Fibroblast of lung (primary cell): ENCODE measurements around the gene AICDA. TPM values are rescaled to one million over a fixed set of nuclear protein-coding genes. Genes with fewer than 3 reads are reported as not detected.

ENCODE experiments used
- DNase-seq, 2 donors: peaks; one replicate each; pipeline versions ENCODE4 v3.0.0 to v3.0.0-alpha.2; 2010; ENCODE audit warnings: low read depth in 2 of 2
- H2AFZ ChIP-seq: 2 replicates; pipeline ENCODE4 v1.5.1; 2012; ENCODE audit warnings: low read length, control low read depth, inconsistent platforms
- H3K27ac ChIP-seq: 2 replicates; pipeline ENCODE4 v1.5.1; 2011; ENCODE audit warnings: low read length, control low read depth; ENCODE audit not compliant: insufficient read depth
- H3K27me3 ChIP-seq: 2 replicates; pipeline ENCODE4 v1.5.1; 2011; ENCODE audit warnings: mild to moderate bottlenecking, low read length; ENCODE audit not compliant: control insufficient read depth, insufficient read depth
- H3K36me3 ChIP-seq: 2 replicates; pipeline ENCODE4 v1.5.1; 2011; ENCODE audit warnings: low read length; ENCODE audit not compliant: control insufficient read depth, insufficient read depth
- H3K4me1 ChIP-seq: 2 replicates; pipeline ENCODE4 v1.5.1; 2011; ENCODE audit warnings: low read length; ENCODE audit not compliant: control insufficient read depth, insufficient read depth; ENCODE audit errors: extremely low read depth
- H3K4me2 ChIP-seq: 2 replicates; pipeline ENCODE4 v1.5.1; 2011; ENCODE audit warnings: low read length, control low read depth; ENCODE audit not compliant: insufficient read depth; ENCODE audit errors: extremely low read depth
- H3K4me3 ChIP-seq, 4 experiments: fragments of 200-600 bp in 1 of 4; sonication (generic) in 1 of 4; replicated peaks in 1 of 4; 2 replicates each; pipeline ENCODE4 v1.5.1; 2011 to 2016; ENCODE audit warnings: low read length in 4 of 4, low read depth in 3 of 4, mild to moderate bottlenecking in 3 of 4, control low read depth in 2 of 4, inconsistent platforms in 1 of 4, mixed read lengths in 1 of 4; ENCODE audit not compliant: insufficient read depth in 1 of 4; ENCODE audit errors: control extremely low read depth in 1 of 4
- H3K79me2 ChIP-seq: 2 replicates; pipeline ENCODE4 v1.5.1; 2012; ENCODE audit warnings: mild to moderate bottlenecking, low read length, inconsistent platforms; ENCODE audit not compliant: control insufficient read depth, insufficient read depth
- H3K9ac ChIP-seq: 2 replicates; pipeline ENCODE4 v1.5.1; 2011; ENCODE audit warnings: mild to moderate bottlenecking, low read length, control low read depth; ENCODE audit not compliant: insufficient read depth
- H3K9me3 ChIP-seq: 2 replicates; pipeline ENCODE4 v1.5.1; 2012; ENCODE audit warnings: low read depth, low read length; ENCODE audit not compliant: control insufficient read depth, insufficient read depth
- H4K20me1 ChIP-seq: 2 replicates; pipeline ENCODE4 v1.5.1; 2011; ENCODE audit warnings: low read length; ENCODE audit not compliant: control insufficient read depth, insufficient read depth; ENCODE audit errors: extremely low read depth
- EZH2 ChIP-seq: IDR thresholded peaks from 2 replicates; pipeline ENCODE4 v1.5.1; 2012; ENCODE audit warnings: low read length, control low read depth, mild to moderate bottlenecking; ENCODE audit errors: missing control alignments
- polyA plus RNA-seq, 2 donors: library from polyadenylated mRNA; depleted of rRNA in 1 of 2; stranded (reverse) in 1 of 2; unstranded in 1 of 2; fragments of >200 nt; gene quantifications; 2 replicates each; pipeline ENCODE4 v1.2.1, GENCODE V29; 2011 to 2012; ENCODE audit warnings: missing spikeins in 1 of 2
- total RNA-seq: library from RNA; depleted of rRNA; stranded (reverse); fragments of >200 nt; gene quantifications from 2 replicates; pipeline ENCODE4 v1.2.1, GENCODE V29; 2014
- TF ChIP-seq, protein P1 (sequence below), 2 donors: IDR thresholded peaks in 1 of 2; conservative IDR thresholded peaks in 1 of 2; 1 replicate in 1 of 2; 2 replicates in 1 of 2; pipeline ENCODE4 v1.5.1; 2011 to 2012; ENCODE audit warnings: low read length in 2 of 2, control low read depth in 1 of 2, inconsistent platforms in 1 of 2, low read depth in 1 of 2, mild to moderate bottlenecking in 1 of 2

Gene AICDA
- total and polyA plus RNA-seq, 2 donors (not counting 1 experiment from before 2014, with no cell fraction given), result not detected

DNA sequence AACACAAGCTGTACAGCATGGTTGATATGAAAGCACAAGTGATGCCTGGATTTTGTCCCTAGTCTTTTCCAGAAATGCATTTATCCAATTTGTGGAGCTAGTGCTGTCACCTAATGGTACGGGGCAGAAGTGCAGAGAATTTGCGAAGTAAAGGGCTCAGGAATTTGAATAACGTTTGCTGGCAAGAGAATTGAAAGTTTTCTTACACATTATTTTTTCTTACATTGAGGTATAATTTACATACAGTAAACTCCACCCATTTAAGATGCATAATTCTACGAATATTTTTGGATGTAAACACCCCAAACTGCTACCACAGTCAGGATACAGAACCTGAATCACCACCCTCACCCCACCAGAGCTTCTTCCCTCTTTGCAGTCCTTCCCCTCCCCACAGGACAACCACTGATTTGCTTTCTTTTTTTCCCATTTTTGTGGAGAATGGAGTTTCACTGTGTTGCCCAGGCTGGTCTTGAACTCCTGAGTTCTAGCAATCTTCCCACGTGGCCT, 3.5 kb downstream of the AICDA start:
- H3K36me3 ChIP-seq, result no peaks in the 10 kb centered on the region
- H3K79me2 ChIP-seq, result no peaks in the 10 kb centered on the region
- H3K9ac ChIP-seq, result no peak overlapping the region
- no peak overlapping the region for H3K27ac ChIP-seq
- no peaks in the 10 kb centered on the region for H3K9me3 ChIP-seq
- H3K4me3 ChIP-seq, result no peak overlapping the region
- TF ChIP-seq, protein P1, sequence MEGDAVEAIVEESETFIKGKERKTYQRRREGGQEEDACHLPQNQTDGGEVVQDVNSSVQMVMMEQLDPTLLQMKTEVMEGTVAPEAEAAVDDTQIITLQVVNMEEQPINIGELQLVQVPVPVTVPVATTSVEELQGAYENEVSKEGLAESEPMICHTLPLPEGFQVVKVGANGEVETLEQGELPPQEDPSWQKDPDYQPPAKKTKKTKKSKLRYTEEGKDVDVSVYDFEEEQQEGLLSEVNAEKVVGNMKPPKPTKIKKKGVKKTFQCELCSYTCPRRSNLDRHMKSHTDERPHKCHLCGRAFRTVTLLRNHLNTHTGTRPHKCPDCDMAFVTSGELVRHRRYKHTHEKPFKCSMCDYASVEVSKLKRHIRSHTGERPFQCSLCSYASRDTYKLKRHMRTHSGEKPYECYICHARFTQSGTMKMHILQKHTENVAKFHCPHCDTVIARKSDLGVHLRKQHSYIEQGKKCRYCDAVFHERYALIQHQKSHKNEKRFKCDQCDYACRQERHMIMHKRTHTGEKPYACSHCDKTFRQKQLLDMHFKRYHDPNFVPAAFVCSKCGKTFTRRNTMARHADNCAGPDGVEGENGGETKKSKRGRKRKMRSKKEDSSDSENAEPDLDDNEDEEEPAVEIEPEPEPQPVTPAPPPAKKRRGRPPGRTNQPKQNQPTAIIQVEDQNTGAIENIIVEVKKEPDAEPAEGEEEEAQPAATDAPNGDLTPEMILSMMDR (conservative IDR thresholded peaks at IDR 0.05 in 1 of 2, IDR thresholded peaks at IDR 0.05 in 1 of 2; ENCODE audit: low read depth in 1 of 2, low read length in 2 of 2), result peak; percentile 80 to 92
- no peak for TF ChIP-seq EZH2
- H3K4me2 ChIP-seq, result peak overlapping the region; percentile 57
- peak; percentile 43 to 60 for DNase-seq
- H2AFZ ChIP-seq, result peak overlapping the region; percentile 58
- H3K27me3 ChIP-seq, result no peaks in the 10 kb centered on the region
- no peaks in the 10 kb centered on the region for H4K20me1 ChIP-seq
- H3K4me1 ChIP-seq, result no peaks in the 10 kb centered on the region

DNA sequence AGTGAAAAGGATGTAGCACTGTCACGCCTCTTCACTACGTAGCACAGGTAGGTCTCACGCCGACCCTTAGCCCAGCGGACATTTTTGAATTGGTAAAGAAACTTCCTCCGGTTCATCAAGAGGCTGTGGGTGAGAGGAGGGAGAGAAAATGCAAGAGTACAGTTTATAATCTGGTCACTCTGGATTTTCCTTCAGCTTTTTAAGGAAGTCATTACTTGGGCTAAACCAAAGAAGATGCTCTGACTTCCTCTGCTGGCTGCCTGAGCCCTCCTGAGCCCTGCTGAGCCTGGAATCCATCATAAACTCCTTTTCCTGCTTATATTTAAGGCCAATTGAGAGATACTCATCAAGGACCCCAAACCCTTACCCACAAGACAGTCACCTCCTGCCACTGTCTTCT, 5.8 kb downstream of the AICDA start:
- Histone ChIP-seq H3K27ac (no peak overlapping the region), H3K9ac (no peak overlapping the region), H3K9me3 (no peaks in the 10 kb centered on the region), H2AFZ (no peak overlapping the region), H3K36me3 (no peaks in the 10 kb centered on the region), H3K4me1 (no peaks in the 10 kb centered on the region), H3K4me3 (no peak overlapping the region), H3K79me2 (no peaks in the 10 kb centered on the region), H3K4me2 (no peak overlapping the region), H3K27me3 (no peaks in the 10 kb centered on the region), H4K20me1 (no peaks in the 10 kb centered on the region)
- TF ChIP-seq EZH2, result no peak
- TF ChIP-seq, protein P1 (conservative IDR thresholded peaks at IDR 0.05 in 1 of 2, IDR thresholded peaks at IDR 0.05 in 1 of 2; ENCODE audit: low read depth in 1 of 2, low read length in 2 of 2), result no peak
- DNase-seq, result no peak

DNA sequence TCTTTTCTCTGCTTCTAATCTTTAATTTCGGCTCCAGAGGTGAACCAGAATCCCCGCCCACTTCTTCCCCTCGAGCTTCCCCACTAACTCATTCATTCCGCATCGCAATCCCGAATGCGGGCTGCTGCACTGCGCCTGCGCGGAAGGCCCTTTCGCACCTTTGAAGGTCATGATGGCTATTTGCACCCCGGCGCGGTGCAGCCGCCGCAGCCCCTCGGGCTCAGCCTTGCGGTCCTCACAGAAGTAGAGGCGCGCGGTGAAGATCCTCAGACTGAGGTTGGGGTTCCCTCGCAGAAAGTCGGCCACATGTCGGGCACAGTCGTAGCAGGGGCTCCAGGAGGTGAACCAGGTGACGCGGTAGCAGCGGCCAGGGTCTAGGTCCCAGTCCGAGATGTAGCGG, 7.6 kb downstream of the AICDA start:
- H3K4me3 ChIP-seq, result no peak overlapping the region
- H3K4me1 ChIP-seq, result no peaks in the 10 kb centered on the region
- no peaks in the 10 kb centered on the region for H4K20me1 ChIP-seq
- no peaks in the 10 kb centered on the region for H3K79me2 ChIP-seq
- H3K27me3 ChIP-seq, result no peaks in the 10 kb centered on the region
- no peaks in the 10 kb centered on the region for H3K9me3 ChIP-seq
- H2AFZ ChIP-seq, result no peak overlapping the region
- no peak overlapping the region for H3K27ac ChIP-seq
- H3K4me2 ChIP-seq, result no peak overlapping the region
- no peak overlapping the region for H3K9ac ChIP-seq
- no peaks in the 10 kb centered on the region for H3K36me3 ChIP-seq
- TF ChIP-seq, protein P1 (conservative IDR thresholded peaks at IDR 0.05 in 1 of 2, IDR thresholded peaks at IDR 0.05 in 1 of 2; ENCODE audit: low read depth in 1 of 2, low read length in 2 of 2), result no peak
- no peak for TF ChIP-seq EZH2
- DNase-seq, result no peak
